PFSK-1 (cell line): ENCODE data around the gene CST6.

ENCODE experiments used
- POLR2AphosphoS5 ChIP-seq: IDR thresholded peaks from 2 replicates; pipeline ENCODE4 v1.6.1; 2012; ENCODE audit warnings: low read depth, mild to moderate bottlenecking, control low read depth, low read length, moderate library complexity
- SIN3A ChIP-seq: IDR thresholded peaks from 2 replicates; pipeline ENCODE4 v1.6.1; 2012; ENCODE audit warnings: mild to moderate bottlenecking, low read length, moderate library complexity, borderline replicate concordance; ENCODE audit not compliant: insufficient read depth
- TAF1 ChIP-seq: IDR thresholded peaks from 2 replicates; pipeline ENCODE4 v1.6.1; 2012; ENCODE audit warnings: low read length, control low read depth, borderline replicate concordance; ENCODE audit not compliant: insufficient read depth
- TF ChIP-seq, protein P1 (sequence below), 2 experiments: IDR thresholded peaks; 2 replicates each; pipeline versions ENCODE4 v1.6.1 to v1.8.0; 2011 to 2012; ENCODE audit warnings: low read depth in 2 of 2, low read length in 2 of 2, control low read depth in 1 of 2, inconsistent platforms in 1 of 2, mild to moderate bottlenecking in 1 of 2, moderate library complexity in 1 of 2; ENCODE audit not compliant: insufficient read depth in 1 of 2

DNA sequence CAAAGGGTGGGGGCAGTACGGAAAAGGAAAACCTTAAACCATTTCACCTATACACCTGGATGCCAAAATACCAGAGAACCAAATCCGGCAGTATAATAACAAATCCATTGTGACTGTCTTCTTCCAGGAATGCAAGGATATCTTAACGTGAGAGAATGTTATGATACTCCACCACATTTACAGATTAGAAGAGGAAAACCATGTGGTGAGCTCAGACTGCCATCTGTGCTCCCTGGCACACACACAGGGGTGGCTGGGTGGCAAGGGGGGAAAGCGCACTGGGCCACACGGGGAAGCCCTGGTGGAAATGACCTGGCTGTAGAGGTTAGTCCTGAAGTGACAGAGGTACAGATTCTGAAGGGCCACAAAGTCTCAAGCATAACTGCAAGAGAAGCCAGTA is 19.8 kb upstream of the CST6 start:
- TF ChIP-seq TAF1 (no peak), POLR2AphosphoS5 (no peak), SIN3A (no peak)
- TF ChIP-seq, protein P1, sequence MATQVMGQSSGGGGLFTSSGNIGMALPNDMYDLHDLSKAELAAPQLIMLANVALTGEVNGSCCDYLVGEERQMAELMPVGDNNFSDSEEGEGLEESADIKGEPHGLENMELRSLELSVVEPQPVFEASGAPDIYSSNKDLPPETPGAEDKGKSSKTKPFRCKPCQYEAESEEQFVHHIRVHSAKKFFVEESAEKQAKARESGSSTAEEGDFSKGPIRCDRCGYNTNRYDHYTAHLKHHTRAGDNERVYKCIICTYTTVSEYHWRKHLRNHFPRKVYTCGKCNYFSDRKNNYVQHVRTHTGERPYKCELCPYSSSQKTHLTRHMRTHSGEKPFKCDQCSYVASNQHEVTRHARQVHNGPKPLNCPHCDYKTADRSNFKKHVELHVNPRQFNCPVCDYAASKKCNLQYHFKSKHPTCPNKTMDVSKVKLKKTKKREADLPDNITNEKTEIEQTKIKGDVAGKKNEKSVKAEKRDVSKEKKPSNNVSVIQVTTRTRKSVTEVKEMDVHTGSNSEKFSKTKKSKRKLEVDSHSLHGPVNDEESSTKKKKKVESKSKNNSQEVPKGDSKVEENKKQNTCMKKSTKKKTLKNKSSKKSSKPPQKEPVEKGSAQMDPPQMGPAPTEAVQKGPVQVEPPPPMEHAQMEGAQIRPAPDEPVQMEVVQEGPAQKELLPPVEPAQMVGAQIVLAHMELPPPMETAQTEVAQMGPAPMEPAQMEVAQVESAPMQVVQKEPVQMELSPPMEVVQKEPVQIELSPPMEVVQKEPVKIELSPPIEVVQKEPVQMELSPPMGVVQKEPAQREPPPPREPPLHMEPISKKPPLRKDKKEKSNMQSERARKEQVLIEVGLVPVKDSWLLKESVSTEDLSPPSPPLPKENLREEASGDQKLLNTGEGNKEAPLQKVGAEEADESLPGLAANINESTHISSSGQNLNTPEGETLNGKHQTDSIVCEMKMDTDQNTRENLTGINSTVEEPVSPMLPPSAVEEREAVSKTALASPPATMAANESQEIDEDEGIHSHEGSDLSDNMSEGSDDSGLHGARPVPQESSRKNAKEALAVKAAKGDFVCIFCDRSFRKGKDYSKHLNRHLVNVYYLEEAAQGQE (IDR thresholded peaks at IDR 0.05; ENCODE audit: insufficient read depth in 1 of 2, low read depth in 2 of 2, low read length in 2 of 2), result no peak
